Measurements from ENCODE around the gene CFAP90. TPM values are rescaled to one million over a fixed set of nuclear protein-coding genes. Genes with fewer than 3 reads are reported as not detected.

CFAP90 gene
- total RNA-seq, 1 donor from 2014 or later: 2.2 TPM

DNA sequence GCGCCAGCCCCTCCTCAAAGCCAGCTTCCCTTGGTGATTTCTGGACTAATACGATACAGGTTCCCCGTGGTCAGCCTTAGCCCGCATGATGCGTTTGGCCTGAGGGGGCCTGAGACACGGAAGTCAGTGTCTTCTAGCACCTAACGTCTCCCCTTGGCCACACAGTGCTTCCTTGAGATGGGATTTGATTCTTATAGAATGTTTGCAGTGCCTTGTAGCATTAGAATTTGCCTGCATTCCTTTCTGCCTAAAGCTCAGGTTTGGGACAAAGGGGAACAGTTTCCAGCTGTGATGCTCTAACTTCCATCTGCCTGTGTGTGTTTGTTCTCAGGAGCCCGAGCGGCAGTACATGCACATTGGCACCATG lies 34.4 kb downstream of the CFAP90 start:
- no peak for DNase-seq

DNA sequence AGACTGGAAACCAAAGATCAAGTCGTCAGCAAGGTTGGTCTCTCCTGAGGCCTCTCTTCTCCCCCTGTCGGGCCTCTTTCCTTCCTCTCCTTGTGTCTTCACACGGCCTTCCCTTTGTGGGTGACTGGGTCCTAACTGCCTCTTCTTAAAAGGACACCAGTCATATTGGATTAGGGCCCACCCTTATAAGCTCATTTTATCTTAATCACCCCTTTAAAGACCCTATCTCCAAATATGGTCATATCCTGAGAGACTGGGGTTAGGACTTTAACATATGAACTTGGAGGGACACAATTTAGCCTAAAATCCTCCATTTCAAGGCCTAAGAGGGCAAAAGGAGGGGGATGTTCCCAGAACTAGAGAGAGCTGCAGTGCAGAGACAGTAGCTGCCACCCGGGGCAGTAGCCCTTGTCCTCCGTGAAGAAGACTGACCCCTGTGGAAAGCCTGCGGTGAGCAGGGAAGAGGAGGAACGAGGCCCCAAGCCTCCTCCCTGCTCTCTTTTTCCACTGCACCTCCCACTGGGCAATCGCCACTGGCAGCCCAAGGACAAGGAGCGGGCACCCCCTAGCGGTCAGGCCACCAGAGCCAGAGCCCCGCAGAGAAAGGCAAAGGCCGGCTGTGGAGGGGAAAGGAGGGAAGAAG lies 34.9 kb downstream of the CFAP90 start:
- DNase-seq: peak; percentile 74

DNA sequence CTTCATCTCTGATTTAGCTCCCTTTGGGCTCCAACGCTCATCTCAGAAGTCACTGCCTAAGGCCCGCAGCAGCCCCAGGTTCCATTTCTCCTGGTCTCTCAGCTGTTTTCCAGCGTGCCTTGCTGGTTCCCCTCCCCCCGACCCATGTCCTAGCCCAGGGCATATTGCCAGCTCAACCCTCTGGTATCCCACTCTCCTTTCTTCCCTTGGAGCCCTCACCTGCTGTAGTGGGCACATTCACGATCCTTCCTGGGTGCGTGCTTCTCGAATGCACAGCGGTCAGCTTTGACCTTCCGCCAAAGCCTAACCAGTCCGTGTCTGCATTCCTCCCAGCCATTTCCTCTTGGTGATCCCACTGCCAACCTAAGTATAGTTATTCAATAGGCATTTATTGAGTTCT lies 36.1 kb downstream of the CFAP90 start:
- no peak for DNase-seq

DNA sequence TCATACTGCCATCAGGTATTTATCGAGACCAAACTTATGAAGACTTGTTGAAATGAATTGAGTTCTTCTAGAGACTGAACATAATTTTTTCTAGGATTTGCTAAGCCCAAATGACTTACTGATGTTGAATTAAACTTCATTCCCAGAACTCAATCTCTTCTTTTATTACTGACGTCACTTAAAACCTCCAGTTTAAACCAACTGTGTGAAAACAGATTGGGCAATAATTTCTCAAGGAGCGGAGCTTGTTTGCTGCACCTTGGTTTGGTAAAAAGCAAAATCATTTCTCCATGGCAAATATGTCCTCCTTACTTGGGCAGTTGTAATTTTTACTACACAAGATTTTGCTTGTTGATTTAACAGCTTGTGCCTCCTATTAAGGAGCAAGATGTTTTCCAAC lies 37.4 kb downstream of the CFAP90 start:
- DNase-seq: no peak

DNA sequence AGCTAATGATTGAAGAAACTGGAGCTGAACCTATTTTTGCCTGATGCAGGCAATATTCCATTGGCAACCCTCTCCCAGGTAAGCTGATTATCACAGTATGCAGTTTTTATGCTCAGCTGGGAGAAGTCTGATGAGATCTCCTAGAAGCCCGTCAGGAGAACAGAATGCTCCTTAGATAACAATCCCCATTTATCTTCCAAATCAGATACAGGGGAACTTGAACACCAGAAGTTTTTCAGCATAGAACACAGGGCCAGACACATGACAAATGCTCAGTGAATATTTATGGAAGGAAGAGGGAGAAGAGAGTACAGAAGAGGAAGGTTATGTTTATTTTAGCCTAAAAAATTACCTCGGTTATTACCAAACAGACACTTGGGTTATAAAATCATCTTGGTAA lies 37.9 kb downstream of the CFAP90 start:
- DNase-seq: no peak

DNA sequence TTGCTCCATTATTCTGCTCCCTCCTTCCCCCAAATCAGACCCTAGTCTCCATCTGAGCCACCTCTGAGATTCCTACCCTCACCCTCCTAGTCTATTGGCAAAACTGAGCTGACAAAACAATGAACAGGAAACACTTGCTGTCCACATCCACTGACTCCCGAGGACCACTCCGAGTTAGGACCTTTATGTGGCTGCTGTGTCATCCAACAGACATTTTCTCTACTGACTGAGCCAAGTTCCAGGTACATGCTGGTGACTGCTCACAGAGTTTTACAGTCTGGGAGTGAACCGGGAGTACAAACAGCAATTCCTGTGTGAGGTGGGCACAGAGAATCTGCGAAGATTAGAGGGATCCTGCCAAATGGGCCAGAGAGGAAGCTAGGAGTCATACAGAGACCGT lies 39.2 kb downstream of the CFAP90 start:
- DNase-seq: no peak

DNA sequence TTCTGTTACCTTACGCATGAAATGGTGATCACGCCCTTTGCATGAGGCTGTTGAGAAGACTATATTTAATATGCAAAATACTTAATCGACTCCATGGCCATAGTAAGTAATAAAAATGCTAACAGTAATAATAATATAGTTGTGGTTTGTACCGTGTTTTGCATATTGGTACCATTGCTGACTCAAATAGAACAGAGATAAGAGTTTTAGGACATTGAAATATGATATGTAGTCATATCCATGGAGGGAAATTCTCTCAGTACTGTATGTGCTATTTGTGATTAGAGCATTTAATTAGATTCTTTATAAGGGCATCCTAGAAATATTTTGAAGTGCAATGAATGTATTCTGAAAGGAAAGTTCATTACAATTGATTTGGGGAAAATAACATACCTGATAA lies 41.9 kb downstream of the CFAP90 start:
- DNase-seq: no peak

DNA sequence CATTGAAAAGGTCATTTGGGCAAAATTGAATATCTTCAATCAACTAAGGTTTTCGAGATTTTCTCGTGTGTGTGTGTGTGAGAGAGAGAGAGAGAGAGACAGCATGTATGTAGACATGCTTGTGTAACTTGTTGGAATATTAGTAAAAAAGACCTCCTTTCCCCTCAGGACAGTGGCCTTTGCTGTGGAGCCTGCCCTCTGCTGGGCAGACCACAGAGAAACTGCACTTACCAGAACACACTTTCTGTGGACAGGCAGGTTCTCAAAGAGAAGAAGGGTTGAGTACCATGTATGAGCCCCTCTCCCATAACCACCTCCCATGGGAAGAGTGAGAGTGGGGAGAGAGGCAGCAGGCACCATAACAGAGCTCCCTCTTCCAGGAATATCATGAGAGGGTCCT lies 45.6 kb downstream of the CFAP90 start:
- no peak for DNase-seq

DNA sequence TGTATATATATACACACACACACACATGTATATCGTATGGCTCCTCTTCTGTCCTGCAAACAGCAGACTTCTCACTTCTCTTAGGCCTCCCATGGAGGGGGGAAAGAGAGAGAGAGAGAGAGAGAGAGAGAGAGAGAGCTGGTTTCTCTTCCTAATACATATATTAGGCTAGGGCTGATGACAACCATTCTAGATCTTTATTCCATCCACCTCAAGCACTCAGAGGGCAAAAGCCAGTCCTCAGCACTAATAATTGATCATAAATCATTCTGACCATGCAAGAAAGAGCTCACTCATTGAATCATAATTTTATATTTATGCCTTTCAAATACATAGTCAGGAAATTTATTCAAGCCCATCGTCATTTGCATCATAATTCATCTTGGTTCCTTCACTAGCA lies 47.0 kb downstream of the CFAP90 start:
- no peak for DNase-seq

DNA sequence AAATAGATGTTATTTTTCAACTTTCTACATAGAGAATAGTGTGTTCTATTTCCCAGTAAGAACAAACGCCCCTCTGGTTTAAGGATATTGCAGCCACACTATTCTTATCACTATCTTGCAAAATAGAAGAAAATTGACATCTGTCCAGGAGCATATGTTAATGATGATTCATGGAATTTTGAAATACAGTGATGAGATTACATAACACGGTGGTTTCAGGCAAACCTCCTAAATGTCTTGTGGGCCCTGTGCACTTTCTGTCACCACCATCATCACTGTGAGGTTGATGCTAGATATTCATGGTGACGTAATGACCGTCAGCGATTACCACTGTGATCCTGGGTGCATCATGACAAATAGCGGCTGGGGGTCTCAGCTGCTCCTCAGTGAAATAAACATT lies 48.1 kb downstream of the CFAP90 start:
- no peak for DNase-seq

DNA sequence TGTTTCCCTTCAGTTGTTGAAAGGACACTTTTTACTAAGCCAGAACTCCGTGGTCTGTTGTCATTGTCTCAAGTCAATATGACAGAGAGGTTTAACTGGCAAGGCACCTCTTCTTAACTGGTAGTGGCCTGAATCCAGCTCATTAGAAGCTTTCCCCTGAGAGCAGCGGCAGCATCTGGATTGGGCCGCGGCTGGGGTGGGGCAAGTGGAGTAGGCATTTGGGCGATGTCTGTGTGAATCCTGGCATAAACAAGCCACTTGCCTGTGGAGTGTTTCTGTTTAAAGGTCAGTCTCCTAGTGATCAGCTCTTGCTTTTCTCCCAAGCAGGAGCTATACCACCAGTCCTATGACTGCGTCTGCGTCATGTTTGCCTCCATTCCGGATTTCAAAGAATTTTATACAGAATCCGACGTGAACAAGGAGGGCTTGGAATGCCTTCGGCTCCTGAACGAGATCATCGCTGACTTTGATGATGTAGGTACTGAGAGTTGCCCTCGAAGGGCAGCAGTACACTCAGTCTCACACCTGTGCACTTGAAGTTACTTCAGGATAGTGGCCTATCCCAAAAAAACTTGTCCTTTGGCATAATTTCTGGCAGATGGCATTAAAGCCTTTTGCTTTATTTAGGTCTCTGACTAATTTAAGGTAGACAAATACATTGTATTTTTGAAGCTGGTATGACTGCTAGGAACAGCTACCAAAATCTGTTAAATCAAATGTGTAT lies 48.9 kb downstream of the CFAP90 start:
- no peak for DNase-seq

DNA sequence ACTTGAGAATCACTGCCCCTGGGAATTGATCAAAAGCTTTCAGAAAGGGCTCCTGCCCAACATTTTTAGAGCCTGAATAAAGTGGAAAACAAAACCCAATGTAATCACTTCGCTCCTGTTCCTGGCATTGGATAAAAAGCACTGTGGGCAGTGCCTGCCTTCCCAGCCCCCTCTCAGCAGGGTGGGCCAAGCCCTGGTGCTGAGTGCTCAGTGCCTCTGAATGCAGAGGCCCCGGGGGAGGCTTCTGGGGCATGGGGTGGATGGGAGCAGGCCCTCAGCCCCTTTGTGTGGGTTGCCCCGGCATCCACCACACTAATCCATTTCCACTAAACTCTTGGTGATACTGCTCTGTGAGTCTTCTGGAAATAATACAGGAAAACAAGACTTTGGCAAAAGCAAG lies 55.6 kb downstream of the CFAP90 start:
- no peak for DNase-seq

DNA sequence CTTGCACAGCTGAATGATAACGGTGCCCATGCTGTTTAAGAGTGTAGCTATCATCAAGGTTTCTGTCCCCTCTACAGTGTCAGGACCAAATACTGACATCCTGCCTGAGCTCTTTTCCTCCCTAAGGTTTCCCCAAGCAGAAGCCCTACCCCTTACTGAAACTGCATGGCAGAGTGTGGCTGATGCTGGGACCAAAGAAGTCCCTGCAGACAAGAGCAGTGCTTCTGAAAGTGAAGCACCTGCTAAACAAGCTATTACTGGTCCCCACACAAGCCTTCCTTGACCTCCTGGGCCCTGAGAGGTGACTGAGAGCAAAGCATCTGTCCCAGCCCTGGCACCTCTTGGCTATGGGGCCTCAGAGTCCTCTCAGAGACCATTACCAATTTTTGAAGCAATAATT lies 56.1 kb downstream of the CFAP90 start:
- no peak for DNase-seq

DNA sequence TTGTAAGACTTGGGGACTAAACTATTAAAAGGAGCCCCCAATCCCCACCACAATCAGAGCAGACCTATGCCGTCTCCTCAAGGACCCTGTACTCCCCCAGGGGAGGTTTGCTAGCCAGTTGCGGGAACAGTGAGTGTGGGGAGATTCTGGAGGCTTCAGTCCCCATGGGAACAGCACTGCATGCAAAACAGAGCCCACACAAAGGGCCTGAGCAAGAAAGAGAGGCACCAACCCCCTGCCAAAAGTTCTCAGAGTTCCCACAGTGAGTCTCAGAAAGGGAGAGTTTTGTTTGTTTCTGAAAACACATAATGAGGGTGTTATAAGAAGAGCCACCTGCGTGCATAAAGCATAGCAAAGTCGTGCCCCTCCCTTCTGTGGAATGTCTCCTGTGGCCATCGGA lies 56.6 kb downstream of the CFAP90 start:
- no peak for DNase-seq

DNA sequence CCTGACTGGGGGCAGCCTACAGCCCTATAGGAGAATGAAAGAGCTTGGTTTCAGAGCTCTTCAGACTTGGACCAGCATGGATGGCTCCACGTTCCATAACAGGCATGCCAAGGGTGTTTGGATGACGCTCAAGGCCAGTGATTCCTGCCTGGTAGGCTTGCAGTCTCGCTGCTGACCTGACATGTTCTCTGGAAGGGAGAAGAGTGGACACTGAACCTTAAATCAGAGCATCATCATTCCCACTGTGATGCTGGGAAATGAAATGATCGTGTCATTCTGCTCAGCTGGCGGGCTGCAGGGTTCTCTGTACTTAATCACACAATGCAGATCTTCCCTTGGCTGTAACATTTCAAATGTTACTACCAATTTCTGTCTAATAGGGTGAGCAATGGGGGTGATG lies 57.0 kb downstream of the CFAP90 start:
- no peak for DNase-seq

DNA sequence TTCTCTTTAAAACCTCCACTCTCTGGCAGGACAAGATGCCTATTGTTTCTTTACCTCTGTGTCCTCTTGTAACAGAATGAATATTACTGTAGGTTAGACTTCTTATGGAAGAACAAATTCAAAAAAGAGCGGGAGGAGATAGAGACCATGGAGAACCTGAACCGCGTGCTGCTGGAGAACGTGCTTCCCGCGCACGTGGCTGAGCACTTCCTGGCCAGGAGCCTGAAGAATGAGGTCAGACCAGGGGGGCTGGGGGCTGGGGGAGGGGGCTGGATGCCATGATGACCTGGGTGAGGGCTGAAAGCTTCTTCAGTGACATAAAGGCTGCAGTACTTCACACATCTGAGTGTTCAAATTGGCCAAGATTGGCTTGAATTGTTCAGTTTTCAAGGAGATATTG lies 61.4 kb downstream of the CFAP90 start:
- no peak for DNase-seq

DNA sequence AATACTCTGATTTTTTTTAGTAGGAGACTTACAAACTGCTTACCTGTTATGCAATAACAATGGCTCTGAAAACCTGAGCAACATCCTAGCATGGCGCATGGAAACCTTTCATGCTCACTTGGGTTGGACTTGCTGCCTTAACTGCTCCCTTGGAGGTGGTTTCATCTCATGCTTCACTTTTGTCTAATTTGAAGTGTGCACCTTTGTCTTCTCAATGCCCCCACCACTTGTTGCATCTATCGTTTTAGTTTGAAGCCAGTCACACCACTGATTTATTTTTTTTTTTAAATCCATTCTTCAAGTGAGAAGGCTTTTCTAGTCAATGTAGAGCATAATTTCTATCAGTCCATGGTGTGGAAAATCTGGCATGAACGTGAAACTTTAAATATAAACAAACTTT lies 63.2 kb downstream of the CFAP90 start:
- no peak for DNase-seq

DNA sequence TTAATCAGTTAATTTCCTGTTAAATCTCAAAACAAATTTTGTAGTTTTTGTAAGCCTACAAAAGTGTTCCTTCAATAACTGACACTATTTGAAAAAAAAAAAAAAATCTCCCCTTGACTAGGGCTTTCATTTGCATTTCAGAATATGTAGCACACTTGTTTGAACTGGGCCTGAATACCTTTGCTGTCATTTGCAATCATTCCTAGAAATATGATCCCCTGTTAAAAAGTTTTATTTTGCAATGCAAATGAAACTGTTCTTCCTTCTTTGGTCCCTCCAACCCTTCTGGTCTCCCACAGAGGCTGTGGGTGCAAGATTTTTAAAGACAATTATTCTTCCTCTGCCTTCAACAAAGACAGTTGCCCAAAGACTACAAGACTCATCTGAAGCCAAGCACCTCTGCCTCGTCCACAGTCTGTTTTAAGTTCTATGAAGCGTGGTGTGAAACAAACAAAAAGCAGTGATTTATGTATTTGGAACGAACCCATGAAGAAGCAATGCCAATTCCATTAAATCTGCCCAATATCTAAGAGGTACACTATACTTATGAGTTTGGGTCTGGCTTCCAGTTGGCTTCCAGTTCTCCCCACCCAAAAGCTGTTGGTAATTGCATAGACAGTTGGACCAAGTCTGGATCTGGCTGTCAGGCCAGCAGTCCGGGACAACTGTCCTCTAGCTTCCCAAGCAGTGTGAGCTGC lies 66.1 kb downstream of the CFAP90 start:
- no peak for DNase-seq

DNA sequence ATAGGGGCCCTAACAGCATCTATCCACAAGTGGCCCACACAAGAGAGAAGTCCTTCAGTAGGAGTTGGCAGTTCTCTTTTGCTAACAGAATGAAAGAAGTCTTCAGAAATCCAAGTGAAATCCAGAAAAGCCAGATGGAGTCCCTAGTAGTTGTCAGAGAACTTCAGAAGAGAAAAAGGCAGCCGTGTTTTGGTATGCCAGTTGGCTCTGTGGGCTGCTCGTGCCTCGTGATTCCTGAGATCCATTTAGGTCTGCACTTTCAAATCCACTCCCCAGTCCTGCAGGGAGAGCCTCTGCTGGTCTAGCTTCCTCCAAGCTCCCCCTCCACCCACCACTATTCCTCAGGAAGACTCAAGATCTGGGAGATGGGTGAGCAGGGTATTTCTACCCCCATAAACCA lies 69.0 kb downstream of the CFAP90 start:
- no peak for DNase-seq

Other genes starting within 250 kb of the CFAP90 start
- 21.4 TPM for gene FASTKD3, start 17.9 kb upstream of the CFAP90 start, total RNA-seq
- 29.9 TPM for gene MTRR, start 18.0 kb upstream of the CFAP90 start, total RNA-seq